ENCODE measurements around the gene ERCC6L. TPM values are rescaled to one million over a fixed set of nuclear protein-coding genes. Genes with fewer than 3 reads are reported as not detected.
A peak's percentile ranks its signal among the peaks of the same experiment; 100 is the strongest.

ERCC6L gene
- total and polyA plus RNA-seq, 8 donors: 0.46 to 2.6 (median 1.0) TPM; not detected in 2

DNA sequence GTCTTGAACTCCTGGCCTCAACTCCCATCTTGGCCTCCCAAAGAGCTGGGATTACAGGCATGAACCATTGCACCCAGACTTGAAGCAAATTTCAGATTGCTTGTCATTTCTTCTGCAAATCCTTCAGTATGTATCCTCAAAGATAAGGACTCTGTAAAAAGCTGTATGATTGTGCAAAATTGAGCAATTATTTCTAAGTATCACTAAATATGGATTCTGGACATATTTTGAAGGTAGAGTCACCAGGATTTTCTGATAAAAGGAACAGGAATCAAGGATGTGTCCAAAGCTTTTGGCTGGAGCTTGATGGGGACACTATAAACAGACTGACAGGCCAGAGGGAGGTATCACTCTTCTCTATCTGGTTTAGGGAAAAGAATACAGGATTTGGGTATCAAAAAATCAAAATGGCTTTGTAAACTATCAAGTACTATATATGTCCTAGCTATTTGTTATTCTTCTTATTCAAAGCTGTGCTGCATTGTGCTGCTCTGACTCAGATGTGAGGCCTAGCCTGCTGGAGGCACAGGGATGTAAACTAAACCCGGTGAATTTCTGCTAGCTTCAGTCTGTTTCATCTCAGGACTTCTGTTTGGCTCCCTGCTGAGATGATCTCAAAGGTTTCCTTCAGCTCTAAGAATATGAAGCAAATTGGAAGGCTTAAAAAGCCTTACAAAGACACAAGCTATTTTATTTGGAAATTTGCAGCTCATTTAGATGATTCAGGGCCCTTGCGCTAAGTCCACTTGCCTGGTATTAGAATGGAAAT lies 30.0 kb upstream of the ERCC6L start:
- Histone ChIP-seq H3K9me3 (no peaks in the 10 kb centered on the region), H3K4me1 (peaks cover 0 to 27% (median 5%) of the 10 kb centered on the region in 4 donors), H3K27ac (peak overlapping the region in 1 of 5 donors; percentile 72), H3K36me3 (peaks cover 22 to 80% (median 69%) of the 10 kb centered on the region in 4 donors), H3K4me3 (no peak overlapping the region), H3K27me3 (no peaks in the 10 kb centered on the region)
- no peak for DNase-seq
- TF ChIP-seq POLR2AphosphoS5 (IDR thresholded peaks at IDR 0.05): no peak
- no peak for TF ChIP-seq EP300 (IDR thresholded peaks at IDR 0.05)
- intact Hi-C loops (cut with DNase I; ENCODE audit: low total_unique reads): no loop called here
- WGBS, 5 donors: 67 to 96% (median 82%) methylated on average over 2 of the region's 2 CpGs

DNA sequence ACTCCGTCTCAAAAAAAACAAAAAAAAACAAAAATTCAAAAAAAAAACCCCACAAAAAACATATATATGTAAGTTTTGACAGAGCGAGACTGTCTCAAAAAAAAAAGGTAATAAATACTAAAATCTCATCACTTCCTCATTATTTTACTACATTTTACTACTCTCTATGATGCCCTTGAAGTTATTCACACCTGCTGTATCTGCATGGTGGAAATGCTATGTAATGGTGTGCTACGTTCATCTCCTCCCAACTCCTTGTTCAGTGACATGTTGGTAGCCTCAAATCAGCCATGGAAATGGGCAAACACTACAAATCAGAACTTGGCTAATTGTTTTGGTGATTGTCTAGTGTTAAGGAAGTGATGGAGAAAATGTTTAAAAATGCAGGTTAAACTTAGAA lies 26.4 kb upstream of the ERCC6L start:
- no peaks in the 10 kb centered on the region for H3K9me3 ChIP-seq
- TF ChIP-seq POLR2A (IDR thresholded peaks at IDR 0.05): no peak
- TF ChIP-seq POLR2AphosphoS5 (IDR thresholded peaks at IDR 0.05): no peak
- no peak for TF ChIP-seq EP300 (IDR thresholded peaks at IDR 0.05)
- TF ChIP-seq, protein P1, sequence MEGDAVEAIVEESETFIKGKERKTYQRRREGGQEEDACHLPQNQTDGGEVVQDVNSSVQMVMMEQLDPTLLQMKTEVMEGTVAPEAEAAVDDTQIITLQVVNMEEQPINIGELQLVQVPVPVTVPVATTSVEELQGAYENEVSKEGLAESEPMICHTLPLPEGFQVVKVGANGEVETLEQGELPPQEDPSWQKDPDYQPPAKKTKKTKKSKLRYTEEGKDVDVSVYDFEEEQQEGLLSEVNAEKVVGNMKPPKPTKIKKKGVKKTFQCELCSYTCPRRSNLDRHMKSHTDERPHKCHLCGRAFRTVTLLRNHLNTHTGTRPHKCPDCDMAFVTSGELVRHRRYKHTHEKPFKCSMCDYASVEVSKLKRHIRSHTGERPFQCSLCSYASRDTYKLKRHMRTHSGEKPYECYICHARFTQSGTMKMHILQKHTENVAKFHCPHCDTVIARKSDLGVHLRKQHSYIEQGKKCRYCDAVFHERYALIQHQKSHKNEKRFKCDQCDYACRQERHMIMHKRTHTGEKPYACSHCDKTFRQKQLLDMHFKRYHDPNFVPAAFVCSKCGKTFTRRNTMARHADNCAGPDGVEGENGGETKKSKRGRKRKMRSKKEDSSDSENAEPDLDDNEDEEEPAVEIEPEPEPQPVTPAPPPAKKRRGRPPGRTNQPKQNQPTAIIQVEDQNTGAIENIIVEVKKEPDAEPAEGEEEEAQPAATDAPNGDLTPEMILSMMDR (IDR thresholded peaks at IDR 0.05): no peak
- no peak for DNase-seq
- no peak overlapping the region for H3K4me3 ChIP-seq
- no peak overlapping the region for H3K27ac ChIP-seq
- peaks cover 0 to 4% (median 0%) of the 10 kb centered on the region in 4 donors for H3K4me1 ChIP-seq
- 89 to 96% (median 95%) methylated on average over 2 to 3 of the region's 3 CpGs for WGBS, 5 donors
- H3K27me3 ChIP-seq: no peaks in the 10 kb centered on the region
- intact Hi-C loops (cut with DNase I; ENCODE audit: low total_unique reads): no loop called here
- H3K36me3 ChIP-seq: peaks cover 0 to 45% (median 34%) of the 10 kb centered on the region in 4 donors

DNA sequence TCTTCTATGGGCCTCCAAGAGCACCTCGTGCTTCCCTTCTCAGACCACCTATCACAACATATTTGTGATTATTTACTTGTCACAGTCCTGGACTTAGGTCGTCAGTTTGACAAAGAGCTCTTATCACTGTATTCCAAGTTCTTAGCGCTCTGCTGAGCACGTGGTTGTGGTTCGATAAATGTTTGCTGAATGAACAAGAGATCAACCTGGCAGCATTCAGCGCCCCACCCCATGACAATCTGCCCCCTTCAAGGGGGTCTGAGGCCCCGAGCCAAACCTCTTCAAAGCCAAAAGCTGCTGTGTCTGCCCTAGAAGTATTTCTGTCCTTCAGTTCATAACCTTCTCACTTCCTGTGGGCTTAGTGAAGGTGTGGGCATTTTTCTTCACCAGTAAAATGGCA lies 23.2 kb upstream of the ERCC6L start:
- 30 to 59% (median 37%) methylated on average over 6 to 7 of the region's 7 CpGs for WGBS, 5 donors
- Histone ChIP-seq H3K4me1 (no peaks in the 10 kb centered on the region), H3K4me3 (no peak overlapping the region), H3K36me3 (peaks cover 0 to 13% (median 5%) of the 10 kb centered on the region in 4 donors), H3K27me3 (no peaks in the 10 kb centered on the region), H3K27ac (no peak overlapping the region), H3K9me3 (no peaks in the 10 kb centered on the region)
- DNase-seq: no peak
- no peak for TF ChIP-seq POLR2AphosphoS5 (IDR thresholded peaks at IDR 0.05)
- TF ChIP-seq POLR2A (IDR thresholded peaks at IDR 0.05): no peak
- TF ChIP-seq, protein P1 (IDR thresholded peaks at IDR 0.05): no peak
- intact Hi-C loops (cut with DNase I; ENCODE audit: low total_unique reads): no loop called here

DNA sequence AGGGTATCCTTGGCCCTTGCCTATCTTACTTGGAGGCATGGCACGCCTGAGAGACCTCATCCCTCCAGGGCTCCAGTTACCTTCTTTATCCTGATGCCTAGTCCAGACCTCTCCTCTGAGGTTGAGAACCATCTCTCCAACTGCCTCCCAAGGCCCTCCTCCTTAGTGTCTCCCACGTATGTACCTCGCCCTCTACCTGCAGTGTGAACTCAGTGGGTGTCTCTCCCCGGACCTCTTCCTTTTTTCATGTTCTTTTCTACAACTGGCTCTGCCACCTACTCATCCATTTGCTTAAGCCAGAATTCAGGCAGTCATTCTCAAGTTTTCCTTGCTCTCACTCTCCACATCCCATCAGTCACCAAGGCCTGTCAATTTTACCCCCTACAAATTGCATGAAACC lies 21.6 kb upstream of the ERCC6L start:
- Histone ChIP-seq H3K9me3 (no peaks in the 10 kb centered on the region), H3K36me3 (no peaks in the 10 kb centered on the region), H3K27me3 (peaks cover 0 to 4% (median 2%) of the 10 kb centered on the region in 3 donors), H3K4me1 (peaks cover 0 to 3% (median 0%) of the 10 kb centered on the region in 4 donors), H3K27ac (no peak overlapping the region), H3K4me3 (no peak overlapping the region)
- DNase-seq: no peak
- intact Hi-C loops (cut with DNase I; ENCODE audit: low total_unique reads): no loop called here
- WGBS, 5 donors: 92 to 96% (median 93%) methylated on average over 4 of the region's 4 CpGs
- TF ChIP-seq, protein P1 (IDR thresholded peaks at IDR 0.05): no peak
- no peak for TF ChIP-seq POLR2A (IDR thresholded peaks at IDR 0.05)
- TF ChIP-seq POLR2AphosphoS5 (IDR thresholded peaks at IDR 0.05): no peak
- TF ChIP-seq EP300 (IDR thresholded peaks at IDR 0.05): no peak

DNA sequence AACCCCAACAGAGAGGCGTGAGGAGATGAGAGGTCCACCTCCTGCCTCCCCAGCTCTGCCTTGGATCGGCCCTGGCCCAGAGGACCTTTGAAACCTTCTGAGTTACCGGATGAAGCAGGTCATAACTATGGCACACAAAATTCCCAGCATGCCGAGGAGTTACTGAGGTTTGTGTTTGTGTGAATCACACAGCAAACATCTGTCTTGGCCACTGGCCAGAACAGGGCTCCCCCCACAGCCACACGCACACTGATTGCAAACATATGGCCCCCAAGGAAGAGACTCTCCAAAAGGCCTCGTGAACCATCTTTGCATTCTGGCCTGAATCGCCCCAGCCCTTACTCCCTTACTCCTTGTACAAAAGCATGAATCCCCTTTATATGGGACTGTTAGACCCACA lies 19.3 kb upstream of the ERCC6L start:
- Histone ChIP-seq H3K27ac (no peak overlapping the region), H3K27me3 (peaks cover 0 to 14% (median 11%) of the 10 kb centered on the region in 3 donors), H3K4me1 (peaks cover 0 to 9% (median 0%) of the 10 kb centered on the region in 4 donors), H3K4me3 (no peak overlapping the region), H3K36me3 (no peaks in the 10 kb centered on the region), H3K9me3 (no peaks in the 10 kb centered on the region)
- 53 to 69% (median 55%) methylated on average over 4 to 7 of the region's 7 CpGs for WGBS, 5 donors
- intact Hi-C loops (cut with DNase I; ENCODE audit: low total_unique reads): no loop called here
- DNase-seq: peak in 1 of 2 donors; percentile 28
- TF ChIP-seq, protein P1 (IDR thresholded peaks at IDR 0.05): no peak
- TF ChIP-seq EP300 (IDR thresholded peaks at IDR 0.05) (no peak), POLR2AphosphoS5 (IDR thresholded peaks at IDR 0.05) (no peak), POLR2A (IDR thresholded peaks at IDR 0.05) (no peak)

Data from stomach (tissue), 9 donors.